ENCODE measurements around the gene CCNYL1.
A peak's percentile ranks its signal among the peaks of the same experiment; 100 is the strongest.
"Not testable (repeated sequence)": the region's sequence is repeated elsewhere in the genome, so short reads cannot be mapped to it uniquely, and the experiment has no call there.

The CCNYL1 gene

GRCh38 chr2:207710814-207711740, at the start of gene CCNYL1:
TSS of gene CCNYL1 (plus strand) at chr2:207711640. CDS start at chr2:207711897, 257 bp downstream.
- H3K4me3 ChIP-seq (ENCODE audit: low read depth, low read length), result peak within 1 kb of the TSS; percentile 89
- DNase-seq (ENCODE audit: low read depth), result peak; percentile 99

- no peak for DNase-seq (ENCODE audit: low read depth)
- H3K4me3 ChIP-seq (ENCODE audit: low read depth, low read length), result no peak overlapping the region
Observed at GRCh38 chr2:207662203-207662602, 49.2 kb upstream of the CCNYL1 start.

- no peak for DNase-seq (ENCODE audit: low read depth)
- no peak overlapping the region for H3K4me3 ChIP-seq (ENCODE audit: low read depth, low read length)
Observed at GRCh38 chr2:207663870-207664545, 47.4 kb upstream of the CCNYL1 start.

GRCh38 chr2:207670887-207671286, 40.6 kb upstream of the CCNYL1 start:
- DNase-seq (ENCODE audit: low read depth), result no peak
- H3K4me3 ChIP-seq (ENCODE audit: low read depth, low read length), result no peak overlapping the region

GRCh38 chr2:207673431-207673830, 38.0 kb upstream of the CCNYL1 start:
- no peak for DNase-seq (ENCODE audit: low read depth)
- no peak overlapping the region for H3K4me3 ChIP-seq (ENCODE audit: low read depth, low read length)

GRCh38 chr2:207674266-207674774, 37.1 kb upstream of the CCNYL1 start:
- no peak for DNase-seq (ENCODE audit: low read depth)

GRCh38 chr2:207674826-207675225, 36.6 kb upstream of the CCNYL1 start:
- DNase-seq (ENCODE audit: low read depth), result no peak
- H3K4me3 ChIP-seq (ENCODE audit: low read depth, low read length), result no peak overlapping the region

More at GRCh38 chr2:207674266-207674774, 37.1 kb upstream of the CCNYL1 start:
- no peak overlapping the region for H3K4me3 ChIP-seq (ENCODE audit: low read depth, low read length)

- no peak overlapping the region for H3K4me3 ChIP-seq (ENCODE audit: low read depth, low read length)
- DNase-seq (ENCODE audit: low read depth), result peak; percentile 46
Observed at GRCh38 chr2:207676827-207677354, 34.5 kb upstream of the CCNYL1 start.

GRCh38 chr2:207681431-207681830, 30.0 kb upstream of the CCNYL1 start:
- no peak for DNase-seq (ENCODE audit: low read depth)
- no peak overlapping the region for H3K4me3 ChIP-seq (ENCODE audit: low read depth, low read length)

GRCh38 chr2:207682557-207682956, 28.9 kb upstream of the CCNYL1 start:
- no peak overlapping the region for H3K4me3 ChIP-seq (ENCODE audit: low read depth, low read length)
- DNase-seq (ENCODE audit: low read depth), result no peak

- DNase-seq (ENCODE audit: low read depth), result no peak
- H3K4me3 ChIP-seq (ENCODE audit: low read depth, low read length), result no peak overlapping the region
Observed at GRCh38 chr2:207683438-207683837, 28.0 kb upstream of the CCNYL1 start.

- H3K4me3 ChIP-seq (ENCODE audit: low read depth, low read length), result no peak overlapping the region
- peak; percentile 64 for DNase-seq (ENCODE audit: low read depth)
Observed at GRCh38 chr2:207683879-207684627, 27.4 kb upstream of the CCNYL1 start.

GRCh38 chr2:207686812-207687211, 24.6 kb upstream of the CCNYL1 start:
- no peak for DNase-seq (ENCODE audit: low read depth)
- no peak overlapping the region for H3K4me3 ChIP-seq (ENCODE audit: low read depth, low read length)

- H3K4me3 ChIP-seq (ENCODE audit: low read depth, low read length), result no peak overlapping the region
- no peak for DNase-seq (ENCODE audit: low read depth)
Observed at GRCh38 chr2:207688597-207688996, 22.8 kb upstream of the CCNYL1 start.

GRCh38 chr2:207690845-207691461, 20.5 kb upstream of the CCNYL1 start:
- DNase-seq (ENCODE audit: low read depth), result not testable (repeated sequence)

GRCh38 chr2:207692206-207693065, 19.0 kb upstream of the CCNYL1 start:
- no peak for DNase-seq (ENCODE audit: low read depth)

More at GRCh38 chr2:207690845-207691461, 20.5 kb upstream of the CCNYL1 start:
- H3K4me3 ChIP-seq (ENCODE audit: low read depth, low read length), result not testable (repeated sequence)

GRCh38 chr2:207693641-207694249, 17.7 kb upstream of the CCNYL1 start:
- DNase-seq (ENCODE audit: low read depth), result no peak
- no peak overlapping the region for H3K4me3 ChIP-seq (ENCODE audit: low read depth, low read length)

More at GRCh38 chr2:207692206-207693065, 19.0 kb upstream of the CCNYL1 start:
- no peak overlapping the region for H3K4me3 ChIP-seq (ENCODE audit: low read depth, low read length)
